ENCODE results near the gene PGBD5. TPM values are rescaled to one million over a fixed set of nuclear protein-coding genes. Genes with fewer than 3 reads are reported as not detected.

Gene PGBD5
- polyA plus RNA-seq, 1 of the 3 experiments (the other 2 are of a cell fraction) = 0.15 TPM

DNA sequence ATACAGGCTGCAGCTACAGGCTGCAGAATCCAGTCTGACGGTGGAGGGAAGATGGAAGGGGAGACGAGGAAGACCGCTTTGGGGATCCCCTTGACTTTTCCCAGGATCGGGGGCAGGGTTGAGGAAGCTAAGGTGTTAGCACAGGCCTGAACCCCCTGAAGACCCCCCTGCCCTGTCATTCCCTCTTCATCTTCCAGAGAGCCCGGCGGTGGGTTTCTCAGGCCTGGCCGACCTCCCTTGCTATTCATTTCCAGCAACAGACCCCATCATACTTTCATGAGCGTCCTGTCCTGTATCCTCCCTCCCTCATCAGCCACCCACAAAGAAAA lies 112.0 kb downstream of the PGBD5 start:
- Histone ChIP-seq H3K27ac (ENCODE audit: low read depth in 2 of 2, low read length in 1 of 2) (no peak overlapping the region), H3K9me3 (no peaks in the 10 kb centered on the region), H3K27me3 (ENCODE audit: insufficient read depth) (no peaks in the 10 kb centered on the region), H2AFZ (ENCODE audit: low read depth) (no peak overlapping the region), H3K4me1 (ENCODE audit: control insufficient read depth in 1 of 2, insufficient read depth in 2 of 2, low read depth in 1 of 2, low read length in 1 of 2) (peaks cover 0 to 11% of the 10 kb centered on the region in 2 experiments; a peak in 1 of 4 replicates), H3F3A (replicated peaks; ENCODE audit: insufficient read depth) (no peaks in the 10 kb centered on the region), H3K9me2 (no peaks in the 10 kb centered on the region), H4K20me1 (ENCODE audit: insufficient read depth) (no peaks in the 10 kb centered on the region), H3K4me3 (ENCODE audit: low read depth in 2 of 2, low read length in 1 of 2) (no peak overlapping the region), H3K36me3 (replicated peaks in 1 of 2; ENCODE audit: control insufficient read depth in 1 of 2, insufficient read depth in 2 of 2, low read length in 1 of 2) (no peaks in the 10 kb centered on the region), H3K9ac (no peak overlapping the region), H3K4me2 (no peak overlapping the region), H3K79me2 (ENCODE audit: insufficient read depth) (no peaks in the 10 kb centered on the region)
- no peak for DNase-seq
- WGBS (ENCODE audit: low lambda C conversion rate) = 55% methylated on average over 8 of the region's 8 CpGs
- CTCF ChIA-PET = interaction anchor here (1.2 to 1.7 kb wide), 3 partner anchors 38 to 653 kb away, joined by 3 to 4 read pairs (median 3); no protein-coding TSS in a partner anchor
- TF ChIP-seq, protein P1, sequence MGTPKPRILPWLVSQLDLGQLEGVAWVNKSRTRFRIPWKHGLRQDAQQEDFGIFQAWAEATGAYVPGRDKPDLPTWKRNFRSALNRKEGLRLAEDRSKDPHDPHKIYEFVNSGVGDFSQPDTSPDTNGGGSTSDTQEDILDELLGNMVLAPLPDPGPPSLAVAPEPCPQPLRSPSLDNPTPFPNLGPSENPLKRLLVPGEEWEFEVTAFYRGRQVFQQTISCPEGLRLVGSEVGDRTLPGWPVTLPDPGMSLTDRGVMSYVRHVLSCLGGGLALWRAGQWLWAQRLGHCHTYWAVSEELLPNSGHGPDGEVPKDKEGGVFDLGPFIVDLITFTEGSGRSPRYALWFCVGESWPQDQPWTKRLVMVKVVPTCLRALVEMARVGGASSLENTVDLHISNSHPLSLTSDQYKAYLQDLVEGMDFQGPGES (IDR thresholded peaks at IDR 0.05; ENCODE audit: low read depth, low read length) = no peak
- TF ChIP-seq MEF2A (IDR thresholded peaks at IDR 0.05; ENCODE audit: borderline replicate concordance, low read depth) = no peak
- no peak for TF ChIP-seq RFX5 (IDR thresholded peaks at IDR 0.05; ENCODE audit: low read length)
- no peak for TF ChIP-seq FOXM1 (IDR thresholded peaks at IDR 0.05; ENCODE audit: low read depth)
- POLR2A ChIA-PET = no interaction called here

DNA sequence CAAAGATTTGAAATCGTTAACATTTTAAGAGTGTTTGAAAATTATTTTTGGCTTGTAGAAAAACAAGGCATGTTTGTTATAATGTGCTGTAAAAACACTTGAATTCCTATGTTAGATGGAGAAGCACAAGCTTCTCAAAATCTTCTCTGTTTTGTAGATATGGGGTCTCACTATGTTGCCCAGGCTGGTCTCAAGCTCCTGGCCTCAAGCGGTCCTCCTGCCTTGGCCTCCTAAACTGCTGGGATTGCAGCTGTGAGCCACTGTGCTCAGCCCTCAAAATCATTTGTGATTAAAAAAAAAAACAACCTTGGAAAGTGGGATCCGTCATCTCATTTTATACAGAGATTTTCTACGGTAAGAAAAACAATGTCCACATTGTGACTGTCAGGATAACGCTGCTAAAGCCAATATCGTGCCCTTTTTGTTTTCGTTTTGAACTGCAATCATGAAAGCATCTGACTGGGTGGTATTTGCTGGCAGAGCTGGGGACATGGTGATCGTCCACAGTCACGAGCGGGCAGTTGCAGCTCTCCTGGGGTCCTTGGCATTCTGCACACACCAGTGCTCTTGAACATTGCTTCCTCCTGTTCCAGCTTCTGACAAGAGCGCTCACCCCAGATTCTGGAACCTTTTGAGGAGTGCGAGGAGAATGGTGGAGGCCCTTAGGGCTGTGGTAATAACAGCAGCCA lies 112.5 kb downstream of the PGBD5 start:
- Histone ChIP-seq H2AFZ (ENCODE audit: low read depth) (no peak overlapping the region), H3K36me3 (replicated peaks in 1 of 2; ENCODE audit: control insufficient read depth in 1 of 2, insufficient read depth in 2 of 2, low read length in 1 of 2) (no peaks in the 10 kb centered on the region), H3K4me1 (ENCODE audit: control insufficient read depth in 1 of 2, insufficient read depth in 2 of 2, low read depth in 1 of 2, low read length in 1 of 2) (peaks cover 0 to 10% of the 10 kb centered on the region in 2 experiments; a peak in 1 of 4 replicates), H3K9me2 (no peaks in the 10 kb centered on the region), H3K79me2 (ENCODE audit: insufficient read depth) (no peaks in the 10 kb centered on the region), H3K27ac (ENCODE audit: low read depth in 2 of 2, low read length in 1 of 2) (no peak overlapping the region), H3K27me3 (ENCODE audit: insufficient read depth) (no peaks in the 10 kb centered on the region), H3K4me2 (no peak overlapping the region), H3K9me3 (no peaks in the 10 kb centered on the region), H3F3A (replicated peaks; ENCODE audit: insufficient read depth) (no peaks in the 10 kb centered on the region), H3K9ac (no peak overlapping the region), H3K4me3 (ENCODE audit: low read depth in 2 of 2, low read length in 1 of 2) (no peak overlapping the region), H4K20me1 (ENCODE audit: insufficient read depth) (no peaks in the 10 kb centered on the region)
- CTCF ChIA-PET = interaction anchor here (0.9 to 1.7 kb wide), 4 partner anchors 39 to 653 kb away, joined by 3 to 4 read pairs (median 4); no protein-coding TSS in a partner anchor
- POLR2A ChIA-PET = no interaction called here
- WGBS (ENCODE audit: low lambda C conversion rate) = 54% methylated on average over 12 of the region's 12 CpGs
- TF ChIP-seq EZH2phosphoT487 (IDR thresholded peaks at IDR 0.05; ENCODE audit: borderline replicate concordance, low read depth) (no peak), FOXJ3 (CRISPR knock-in tag; IDR thresholded peaks at IDR 0.05) (no peak), SIN3A (IDR thresholded peaks at IDR 0.05; ENCODE audit: borderline replicate concordance, low read depth, low read length) (no peak), MXI1 (IDR thresholded peaks at IDR 0.05; ENCODE audit: low read depth, low read length) (no peak), SMC3 (IDR thresholded peaks at IDR 0.05; ENCODE audit: low read depth, low read length) (no peak), CHD2 (IDR thresholded peaks at IDR 0.05; ENCODE audit: low read length, partially characterized antibody) (no peak), TEAD4 (IDR thresholded peaks at IDR 0.05; ENCODE audit: borderline replicate concordance, insufficient read depth) (no peak), NRF1 (IDR thresholded peaks at IDR 0.05; ENCODE audit: low read depth, low read length) (no peak), RFX5 (IDR thresholded peaks at IDR 0.05; ENCODE audit: low read length) (no peak), RXRA (IDR thresholded peaks at IDR 0.05; ENCODE audit: borderline replicate concordance, low read depth) (no peak), NFIC (IDR thresholded peaks at IDR 0.05; ENCODE audit: borderline replicate concordance) (no peak), YY1 (IDR thresholded peaks at IDR 0.05; ENCODE audit: low read depth) (no peak), POLR2AphosphoS5 (IDR thresholded peaks at IDR 0.05; ENCODE audit: low read depth, low read length) (no peak), GATA2 (CRISPR knock-in tag; IDR thresholded peaks at IDR 0.05) (no peak)
- no peak for DNase-seq

Data from SK-N-SH (cell line).